Measurements from ENCODE around the gene CFAP68. TPM values are rescaled to one million over a fixed set of nuclear protein-coding genes. Genes with fewer than 3 reads are reported as not detected.

CFAP68 gene
- total RNA-seq, 4 donors from 2014 or later = 8.2 to 20.9 (median 9.8) TPM

- in situ Hi-C loops (cut with MboI; ENCODE audit: low sequenced_read_pairs in 4 of 4) = loop anchor here in 1 of 4 donors (5.0 kb wide), 1 partner anchor 36 kb away; the partner anchor contains the start of genes CFAP68 and FDXACB1
Observed at GRCh38 chr11:111913031-111913861, 33.9 kb downstream of the CFAP68 start.

GRCh38 chr11:111913997-111914396, 34.7 kb downstream of the CFAP68 start:
- no peaks in the 10 kb centered on the region for H3K9me3 ChIP-seq
- in situ Hi-C loops (cut with MboI; ENCODE audit: low sequenced_read_pairs in 4 of 4) (loop anchor here in 1 of 4 donors (5.0 kb wide), 1 partner anchor 37 kb away; the partner anchor contains the start of genes CFAP68 and FDXACB1), intact Hi-C loops (cut with DNase I; ENCODE audit: low total_unique reads) (loop anchor here (5.0 kb wide), 1 partner anchor 182 kb away; no protein-coding TSS in a partner anchor)
- no peaks in the 10 kb centered on the region for H3K27me3 ChIP-seq
- peak overlapping the region; percentile 66 to 75 (median 69) for H3K4me3 ChIP-seq
- H3K27ac ChIP-seq = peak overlapping the region; percentile 91 to 97 (median 97)
- DNase-seq = peak; percentile 42 to 49
- ATAC-seq = no peak
- peaks cover 0 to 16% of the 10 kb centered on the region in 2 donors for H3K36me3 ChIP-seq
- H3K4me1 ChIP-seq = peaks cover 37 to 49% of the 10 kb centered on the region in 2 donors
- TF ChIP-seq CTCF (IDR thresholded peaks at IDR 0.05 in 4 of 5, conservative IDR thresholded peaks at IDR 0.05 in 1 of 5) (no peak), POLR2A (IDR thresholded peaks at IDR 0.05) (no peak)

More at GRCh38 chr11:111913031-111913861, 33.9 kb downstream of the CFAP68 start:
- peak; percentile 2 to 6 for ATAC-seq
- Histone ChIP-seq H3K4me3 (peak overlapping the region; percentile 66 to 75 (median 69)), H3K9me3 (no peaks in the 10 kb centered on the region), H3K36me3 (peaks cover 0 to 24% of the 10 kb centered on the region in 2 donors), H3K27ac (peak overlapping the region; percentile 91 to 97 (median 97)), H3K4me1 (peaks cover 36 to 50% of the 10 kb centered on the region in 2 donors), H3K27me3 (no peaks in the 10 kb centered on the region)
- intact Hi-C loops (cut with DNase I; ENCODE audit: low total_unique reads) = loop anchor here (5.0 kb wide), 1 partner anchor 181 kb away; no protein-coding TSS in a partner anchor
- TF ChIP-seq CTCF (IDR thresholded peaks at IDR 0.05 in 4 of 5, conservative IDR thresholded peaks at IDR 0.05 in 1 of 5) (no peak), POLR2A (IDR thresholded peaks at IDR 0.05) (no peak)
- peak; percentile 31 to 43 for DNase-seq

- TF ChIP-seq POLR2A (IDR thresholded peaks at IDR 0.05) = no peak
- H3K27ac ChIP-seq = peak overlapping the region; percentile 91 to 94 (median 92)
- H3K27me3 ChIP-seq = no peaks in the 10 kb centered on the region
- in situ Hi-C loops (cut with MboI; ENCODE audit: low sequenced_read_pairs in 4 of 4) = no loop called here
- ATAC-seq (no peak), DNase-seq (no peak)
- no peak overlapping the region for H3K4me3 ChIP-seq
- intact Hi-C loops (cut with DNase I; ENCODE audit: low total_unique reads) = no loop called here
- peaks cover 47 to 54% of the 10 kb centered on the region in 2 donors for H3K4me1 ChIP-seq
- H3K9me3 ChIP-seq = no peaks in the 10 kb centered on the region
- H3K36me3 ChIP-seq = no peaks in the 10 kb centered on the region
Observed at GRCh38 chr11:111916768-111917167, 37.4 kb downstream of the CFAP68 start.

GRCh38 chr11:111917312-111917711, 38.0 kb downstream of the CFAP68 start:
- ATAC-seq (no peak), DNase-seq (no peak)
- intact Hi-C loops (cut with DNase I; ENCODE audit: low total_unique reads) = no loop called here
- H3K27me3 ChIP-seq = no peaks in the 10 kb centered on the region
- no peaks in the 10 kb centered on the region for H3K36me3 ChIP-seq
- H3K9me3 ChIP-seq = no peaks in the 10 kb centered on the region
- no peak overlapping the region for H3K4me3 ChIP-seq
- H3K27ac ChIP-seq = peak overlapping the region; percentile 91 to 94 (median 92)
- H3K4me1 ChIP-seq = peaks cover 51 to 60% of the 10 kb centered on the region in 2 donors
- no peak for TF ChIP-seq CTCF (IDR thresholded peaks at IDR 0.05 in 4 of 5, conservative IDR thresholded peaks at IDR 0.05 in 1 of 5)
- no peak for TF ChIP-seq POLR2A (IDR thresholded peaks at IDR 0.05)
- in situ Hi-C loops (cut with MboI; ENCODE audit: low sequenced_read_pairs in 4 of 4) = no loop called here

- intact Hi-C loops (cut with DNase I; ENCODE audit: low total_unique reads) = no loop called here
- H3K4me1 ChIP-seq = peaks cover 50 to 64% of the 10 kb centered on the region in 2 donors
- no peak for DNase-seq
- TF ChIP-seq CTCF (IDR thresholded peaks at IDR 0.05 in 4 of 5, conservative IDR thresholded peaks at IDR 0.05 in 1 of 5) (no peak), POLR2A (IDR thresholded peaks at IDR 0.05) (no peak)
- ATAC-seq = no peak
- no peaks in the 10 kb centered on the region for H3K36me3 ChIP-seq
- no peak overlapping the region for H3K4me3 ChIP-seq
- in situ Hi-C loops (cut with MboI; ENCODE audit: low sequenced_read_pairs in 4 of 4) = no loop called here
- no peaks in the 10 kb centered on the region for H3K27me3 ChIP-seq
- H3K9me3 ChIP-seq = no peaks in the 10 kb centered on the region
- peak overlapping the region; percentile 91 to 94 (median 92) for H3K27ac ChIP-seq
Observed at GRCh38 chr11:111917788-111918187, 38.4 kb downstream of the CFAP68 start.
